H9 (cell line): ENCODE results near the gene WNT4. TPM values are rescaled to one million over a fixed set of nuclear protein-coding genes. Genes with fewer than 3 reads are reported as not detected.

Experiments used
- DNase-seq: peaks from one replicate; pipeline ENCODE4 v3.0.0-alpha.2; 2017
- H2AFZ ChIP-seq: one replicate; pipeline ENCODE4 v1.6.1; 2013; ENCODE audit warnings: mild to moderate bottlenecking, low read length, control low read depth, moderate library complexity
- H2AK5ac ChIP-seq: 2 replicates; pipeline ENCODE4 v1.6.1; 2013; ENCODE audit warnings: low read length, control low read depth, mixed read lengths; ENCODE audit not compliant: insufficient read length
- H2BK120ac ChIP-seq: one replicate; pipeline ENCODE4 v1.6.1; 2013; ENCODE audit warnings: low read depth, mild to moderate bottlenecking, low read length, control low read depth, inconsistent platforms; ENCODE audit not compliant: poor library complexity, severe bottlenecking
- H2BK12ac ChIP-seq: 2 replicates; pipeline ENCODE4 v1.6.1; 2013; ENCODE audit warnings: low read length, control low read depth, mixed read lengths, low read depth; ENCODE audit not compliant: insufficient read length
- H2BK15ac ChIP-seq: 2 replicates; pipeline ENCODE4 v1.6.1; 2013; ENCODE audit warnings: low read depth, low read length, control low read depth
- H2BK20ac ChIP-seq: one replicate; pipeline ENCODE4 v1.6.1; 2013; ENCODE audit warnings: low read depth, mild to moderate bottlenecking, low read length, control low read depth, inconsistent platforms; ENCODE audit not compliant: poor library complexity, severe bottlenecking
- H2BK5ac ChIP-seq: 2 replicates; pipeline ENCODE4 v1.6.1; 2013; ENCODE audit warnings: low read length, control low read depth, mixed read lengths; ENCODE audit not compliant: insufficient read length
- H3K14ac ChIP-seq: 2 replicates; pipeline ENCODE4 v1.6.1; 2013; ENCODE audit warnings: low read length, control low read depth; ENCODE audit not compliant: insufficient read depth
- H3K18ac ChIP-seq: 2 replicates; pipeline ENCODE4 v1.6.1; 2013; ENCODE audit warnings: low read depth, mild to moderate bottlenecking, mixed read lengths, low read length, control low read depth; ENCODE audit not compliant: insufficient read length
- H3K23ac ChIP-seq: 2 replicates; pipeline ENCODE4 v1.6.1; 2013; ENCODE audit warnings: low read length, control low read depth, mixed read lengths, low read depth; ENCODE audit not compliant: insufficient read length
- H3K23me2 ChIP-seq: 2 replicates; pipeline ENCODE4 v1.6.1; 2013; ENCODE audit warnings: low read depth, mild to moderate bottlenecking, mixed read lengths, low read length, control low read depth; ENCODE audit not compliant: insufficient read length, poor library complexity, severe bottlenecking
- H3K27ac ChIP-seq: 2 replicates; pipeline ENCODE4 v1.5.1; 2013; ENCODE audit warnings: low read length, control low read depth, mixed read lengths, low read depth; ENCODE audit not compliant: insufficient read length
- H3K27me3 ChIP-seq: 2 replicates; pipeline ENCODE4 v1.6.1; 2013; ENCODE audit warnings: low read length, control low read depth, inconsistent platforms; ENCODE audit not compliant: insufficient read depth
- H3K4ac ChIP-seq: 2 replicates; pipeline ENCODE4 v1.6.1; 2013; ENCODE audit warnings: low read depth, mild to moderate bottlenecking, control low read depth, inconsistent platforms, low read length, moderate library complexity
- H3K4me1 ChIP-seq: 2 replicates; pipeline ENCODE4 v1.6.1; 2013; ENCODE audit warnings: low read length, control low read depth, inconsistent platforms; ENCODE audit not compliant: insufficient read depth
- H3K4me2 ChIP-seq: 2 replicates; pipeline ENCODE4 v1.6.1; 2013; ENCODE audit warnings: low read length, control low read depth, mixed read lengths; ENCODE audit not compliant: insufficient read length, insufficient read depth
- H3K56ac ChIP-seq: 2 replicates; pipeline ENCODE4 v1.6.1; 2013; ENCODE audit warnings: low read depth, mild to moderate bottlenecking, mixed read lengths, low read length, control low read depth; ENCODE audit not compliant: insufficient read length
- H3K79me1 ChIP-seq: 2 replicates; pipeline ENCODE4 v1.6.1; 2013; ENCODE audit warnings: low read depth, mild to moderate bottlenecking, moderate library complexity, low read length, control low read depth, inconsistent platforms; ENCODE audit not compliant: insufficient read depth, poor library complexity, severe bottlenecking
- H3K79me2 ChIP-seq: 2 replicates; pipeline ENCODE4 v1.6.1; 2013; ENCODE audit warnings: low read length, control low read depth, inconsistent platforms; ENCODE audit not compliant: insufficient read depth
- H3K9ac ChIP-seq: 2 replicates; pipeline ENCODE4 v1.6.1; 2013; ENCODE audit warnings: low read length, control low read depth, mixed read lengths; ENCODE audit not compliant: insufficient read length; ENCODE audit errors: extremely low read depth
- H3K9me3 ChIP-seq: one replicate; pipeline ENCODE4 v1.6.1; 2013; ENCODE audit warnings: low read depth, low read length, inconsistent platforms; ENCODE audit not compliant: control insufficient read depth
- H3T11ph ChIP-seq: one replicate; pipeline ENCODE4 v1.6.1; 2013; ENCODE audit warnings: mild to moderate bottlenecking, low read length, control low read depth, inconsistent platforms
- H4K20me1 ChIP-seq: one replicate; pipeline ENCODE4 v1.6.1; 2013; ENCODE audit not compliant: control insufficient read depth, insufficient read length, insufficient read depth
- H4K5ac ChIP-seq: 2 replicates; pipeline ENCODE4 v1.6.1; 2013; ENCODE audit warnings: low read depth, mild to moderate bottlenecking, mixed read lengths, low read length, control low read depth; ENCODE audit not compliant: insufficient read length
- H4K8ac ChIP-seq: replicated peaks from 2 replicates; pipeline ENCODE4 v1.6.1; 2013; ENCODE audit warnings: low read length, control low read depth, mixed read lengths, low read depth; ENCODE audit not compliant: insufficient read length
- H4K91ac ChIP-seq: 2 replicates; pipeline ENCODE4 v1.6.1; 2013; ENCODE audit warnings: low read depth, mild to moderate bottlenecking, moderate library complexity, mixed read lengths, low read length, control low read depth; ENCODE audit not compliant: insufficient read length
- H3K27ac Mint-ChIP-seq, 3 experiments: 2 replicates in 2 of 3; 3 replicates in 1 of 3; pipeline ENCODE4 v1.8.0; 2020 to 2021; ENCODE audit warnings: mixed read lengths in 3 of 3, mild to moderate bottlenecking in 1 of 3, moderate library complexity in 1 of 3
- H3K27me3 Mint-ChIP-seq: 2 replicates; pipeline ENCODE4 v1.8.0; 2021; ENCODE audit warnings: low read depth, mild to moderate bottlenecking, moderate library complexity, mixed read lengths
- H3K36me3 Mint-ChIP-seq, 3 experiments: 2 replicates in 2 of 3; 3 replicates in 1 of 3; pipeline ENCODE4 v1.8.0; 2020 to 2021; ENCODE audit warnings: low read depth in 3 of 3, mixed read lengths in 3 of 3; ENCODE audit not compliant: insufficient read depth in 1 of 3
- H3K4me1 Mint-ChIP-seq, 2 experiments: 2 replicates each; pipeline ENCODE4 v1.8.0; 2020; ENCODE audit warnings: mixed read lengths in 2 of 2
- H3K4me3 Mint-ChIP-seq, 2 experiments: 2 replicates in 1 of 2; 3 replicates in 1 of 2; pipeline ENCODE4 v1.8.0; 2020 to 2021; ENCODE audit warnings: mild to moderate bottlenecking in 2 of 2, mixed read lengths in 2 of 2, moderate library complexity in 1 of 2
- H3K9me3 Mint-ChIP-seq, 2 experiments: 2 replicates in 1 of 2; 3 replicates in 1 of 2; pipeline ENCODE4 v1.8.0; 2020; ENCODE audit warnings: mild to moderate bottlenecking in 2 of 2, mixed read lengths in 2 of 2, moderate library complexity in 1 of 2
- WGBS: extraction: QIAGEN DNeasy Blood & Tissue Kit; methylation state at CpG from one replicate; pipeline ENCODE4 v1.1.7; 2013; ENCODE audit warnings: missing lambda C conversion rate, low lambda C conversion rate, mixed read lengths; ENCODE audit not compliant: insufficient read length; ENCODE audit errors: extremely low coverage; 5-methylcytosine and 5-hydroxymethylcytosine counted together
- total RNA-seq: library from RNA; stranded (reverse); gene quantifications from 2 replicates; pipeline ENCODE4 v1.2.1, GENCODE V29; 2021
- TF ChIP-seq, protein P1 (sequence below): fragments of 200-600 bp; sonication (generic); conservative IDR thresholded peaks from 3 replicates; pipeline ENCODE4 v1.8.0; 2021; ENCODE audit warnings: antibody characterized with exemption, mild to moderate bottlenecking

WNT4 gene
- total RNA-seq, 1 experiment from 2014 or later: 1.4 TPM

GRCh38 chr1:22132517-22133235 lies 10.2 kb downstream of the WNT4 start:
- TF ChIP-seq, protein P1, sequence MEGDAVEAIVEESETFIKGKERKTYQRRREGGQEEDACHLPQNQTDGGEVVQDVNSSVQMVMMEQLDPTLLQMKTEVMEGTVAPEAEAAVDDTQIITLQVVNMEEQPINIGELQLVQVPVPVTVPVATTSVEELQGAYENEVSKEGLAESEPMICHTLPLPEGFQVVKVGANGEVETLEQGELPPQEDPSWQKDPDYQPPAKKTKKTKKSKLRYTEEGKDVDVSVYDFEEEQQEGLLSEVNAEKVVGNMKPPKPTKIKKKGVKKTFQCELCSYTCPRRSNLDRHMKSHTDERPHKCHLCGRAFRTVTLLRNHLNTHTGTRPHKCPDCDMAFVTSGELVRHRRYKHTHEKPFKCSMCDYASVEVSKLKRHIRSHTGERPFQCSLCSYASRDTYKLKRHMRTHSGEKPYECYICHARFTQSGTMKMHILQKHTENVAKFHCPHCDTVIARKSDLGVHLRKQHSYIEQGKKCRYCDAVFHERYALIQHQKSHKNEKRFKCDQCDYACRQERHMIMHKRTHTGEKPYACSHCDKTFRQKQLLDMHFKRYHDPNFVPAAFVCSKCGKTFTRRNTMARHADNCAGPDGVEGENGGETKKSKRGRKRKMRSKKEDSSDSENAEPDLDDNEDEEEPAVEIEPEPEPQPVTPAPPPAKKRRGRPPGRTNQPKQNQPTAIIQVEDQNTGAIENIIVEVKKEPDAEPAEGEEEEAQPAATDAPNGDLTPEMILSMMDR: no peak
- no CpG with 5 or more reads among the region's 15 CpGs for WGBS
- Histone ChIP-seq H2BK15ac (no peak overlapping the region), H3K56ac (no peak overlapping the region), H4K8ac (no peak overlapping the region), H3K14ac (no peak overlapping the region), H3K4ac (no peak overlapping the region), H4K91ac (no peak overlapping the region), H3K27ac (no peak overlapping the region), H3K4me2 (no peak overlapping the region), H3K18ac (no peak overlapping the region), H3K79me1 (no peaks in the 10 kb centered on the region), H3K9ac (no peak overlapping the region), H3K23me2 (no peaks in the 10 kb centered on the region), H2AK5ac (no peak overlapping the region), H2AFZ (no peak overlapping the region), H3K23ac (no peak overlapping the region), H2BK120ac (no peak overlapping the region), H4K5ac (no peak overlapping the region), H2BK12ac (no peak overlapping the region), H2BK5ac (no peak overlapping the region), H3K79me2 (no peaks in the 10 kb centered on the region), H3K27me3 (no peaks in the 10 kb centered on the region), H3K9me3 (no peaks in the 10 kb centered on the region), H4K20me1 (no peaks in the 10 kb centered on the region), H2BK20ac (no peak overlapping the region), H3T11ph (no peak overlapping the region), H3K4me1 (no peaks in the 10 kb centered on the region)
- no peaks in the 10 kb centered on the region; a peak in 1 of 5 replicates for H3K9me3 Mint-ChIP-seq
- H3K4me3 Mint-ChIP-seq: no peak overlapping the region
- H3K4me1 Mint-ChIP-seq: peaks cover 21 to 34% of the 10 kb centered on the region in 2 experiments
- peaks cover 6% of the 10 kb centered on the region for H3K27me3 Mint-ChIP-seq
- DNase-seq: no peak
- no peaks in the 10 kb centered on the region for H3K36me3 Mint-ChIP-seq
- H3K27ac Mint-ChIP-seq: peak overlapping the region in 1 of 3 experiments; percentile 33; a peak in 1 of 7 replicates
